Measurements from ENCODE around the gene YY1. TPM values are rescaled to one million over a fixed set of nuclear protein-coding genes. Genes with fewer than 3 reads are reported as not detected.
A peak's percentile ranks its signal among the peaks of the same experiment; 100 is the strongest.

The YY1 gene
- polyA plus RNA-seq, 3 donors from 2014 or later, result 12.9 to 23.6 (median 15.9) TPM

GRCh38 chr14:100317389-100317788 is 78.4 kb downstream of the YY1 start:
- no peak overlapping the region for H3K27ac Mint-ChIP-seq
- no peak for DNase-seq
- peaks cover 12 to 13% of the 10 kb centered on the region in 2 donors for H3K4me1 Mint-ChIP-seq
- no peaks in the 10 kb centered on the region for H3K36me3 Mint-ChIP-seq
- no peaks in the 10 kb centered on the region for H3K9me3 Mint-ChIP-seq
- peak overlapping the region; percentile 74 to 81 (median 76) for H3K4me3 Mint-ChIP-seq
- peaks cover 0 to 3% (median 3%) of the 10 kb centered on the region in 3 donors for H3K27me3 Mint-ChIP-seq (ENCODE audit: low read depth in 3 of 3)

- peak; percentile 61 to 68 (median 64) for DNase-seq
- H3K27ac Mint-ChIP-seq, result peak overlapping the region in 3 of 6 donors; percentile 30 to 73 (median 40)
- no peaks in the 10 kb centered on the region for H3K9me3 Mint-ChIP-seq
- H3K27me3 Mint-ChIP-seq (ENCODE audit: low read depth in 3 of 3), result peaks cover 0 to 5% (median 3%) of the 10 kb centered on the region in 3 donors
- H3K4me3 Mint-ChIP-seq, result peak overlapping the region; percentile 74 to 81 (median 76)
- H3K36me3 Mint-ChIP-seq, result no peaks in the 10 kb centered on the region
- peaks cover 6 to 7% of the 10 kb centered on the region in 2 donors for H3K4me1 Mint-ChIP-seq
Observed at GRCh38 chr14:100317912-100318808, 79.2 kb downstream of the YY1 start.

DNA sequence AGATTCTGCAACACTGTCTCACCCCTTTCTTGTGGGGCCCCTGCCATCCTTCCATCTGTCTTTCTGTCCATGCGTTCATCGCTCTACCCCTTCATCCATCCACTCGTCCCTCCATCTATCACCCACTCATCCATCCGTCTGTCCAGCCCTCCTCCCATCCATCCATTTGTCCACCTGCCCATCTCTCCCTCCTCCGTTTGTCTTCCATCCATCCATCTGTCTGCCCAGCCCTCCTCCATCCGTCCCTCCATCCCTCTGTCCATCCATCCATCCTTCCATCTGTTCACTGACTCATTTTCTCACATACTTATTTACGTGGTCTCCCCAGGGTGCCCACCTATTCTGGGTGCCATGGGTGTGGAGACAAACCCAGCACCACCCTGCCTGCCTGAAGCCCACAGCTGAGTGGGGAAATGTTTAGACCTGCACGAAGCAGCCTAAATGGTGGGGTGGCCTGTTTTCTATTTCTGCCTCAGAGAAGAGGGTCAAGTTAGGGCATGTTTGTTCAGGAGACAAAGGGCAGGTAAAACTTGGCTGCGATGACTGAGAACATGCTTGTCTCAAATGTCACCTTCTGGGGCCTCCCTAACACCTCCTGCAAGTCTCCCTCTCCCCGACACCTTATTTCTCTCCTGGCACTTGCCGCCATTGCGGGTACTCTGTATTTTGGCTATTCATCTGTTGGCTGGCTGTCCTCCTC is 81.4 kb downstream of the YY1 start:
- H3K27ac Mint-ChIP-seq, result peak overlapping the region in 1 of 6 donors; percentile 58
- peaks cover 0 to 5% (median 3%) of the 10 kb centered on the region in 3 donors for H3K27me3 Mint-ChIP-seq (ENCODE audit: low read depth in 3 of 3)
- H3K9me3 Mint-ChIP-seq, result no peaks in the 10 kb centered on the region
- peak overlapping the region in 2 of 5 donors; percentile 42 to 55 for H3K4me3 Mint-ChIP-seq
- H3K36me3 Mint-ChIP-seq, result no peaks in the 10 kb centered on the region
- DNase-seq, result no peak
- peaks cover 6% of the 10 kb centered on the region in 2 donors for H3K4me1 Mint-ChIP-seq

DNA sequence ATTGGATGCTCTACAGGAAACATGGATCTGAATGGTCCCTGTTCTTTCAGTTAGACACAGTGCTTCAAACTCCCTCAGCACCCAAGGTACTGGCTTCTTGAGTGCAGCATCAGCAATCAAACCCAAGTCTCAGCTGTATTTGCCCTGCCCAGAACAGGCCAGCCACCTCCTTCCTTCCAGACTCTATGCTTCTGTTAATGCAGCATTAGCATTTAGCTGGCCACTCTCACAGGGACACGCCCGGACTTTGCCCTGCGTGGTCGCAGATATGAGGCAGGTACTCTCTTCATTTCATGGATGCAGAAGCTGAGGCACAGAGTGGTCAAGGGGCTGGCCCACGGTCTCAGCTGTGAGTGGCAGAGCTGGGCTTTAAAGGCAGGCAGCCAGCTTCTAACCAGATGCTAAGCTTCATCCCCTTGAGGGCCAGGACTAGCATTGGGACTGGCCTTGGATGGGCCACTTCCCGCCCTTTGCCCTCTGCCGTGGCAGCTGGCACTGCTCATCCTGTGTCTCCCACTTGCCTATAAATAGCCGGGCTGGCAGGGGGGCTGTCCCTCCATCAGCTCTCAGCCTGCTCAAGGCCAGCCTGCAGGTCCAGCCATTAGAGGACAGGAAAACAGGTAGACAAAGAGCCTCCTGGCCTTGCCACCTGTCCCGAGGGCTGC is 82.7 kb downstream of the YY1 start:
- Mint-ChIP-seq H3K27ac (no peak overlapping the region), H3K4me3 (no peak overlapping the region), H3K27me3 (ENCODE audit: low read depth in 3 of 3) (peaks cover 0 to 4% (median 3%) of the 10 kb centered on the region in 3 donors), H3K9me3 (no peaks in the 10 kb centered on the region), H3K36me3 (no peaks in the 10 kb centered on the region), H3K4me1 (peaks cover 6% of the 10 kb centered on the region in 2 donors)
- no peak for DNase-seq

GRCh38 chr14:100322138-100322957 is 83.4 kb downstream of the YY1 start:
- Mint-ChIP-seq H3K4me1 (peaks cover 6% of the 10 kb centered on the region in 2 donors), H3K9me3 (no peaks in the 10 kb centered on the region), H3K36me3 (no peaks in the 10 kb centered on the region), H3K4me3 (no peak overlapping the region), H3K27ac (no peak overlapping the region), H3K27me3 (ENCODE audit: low read depth in 3 of 3) (peaks cover 0 to 4% (median 3%) of the 10 kb centered on the region in 3 donors)
- no peak for DNase-seq

GRCh38 chr14:100323121-100323941 is 84.4 kb downstream of the YY1 start, which contains the start of gene SLC25A47:
TSS of gene SLC25A47 (plus strand) at chr14:100323339. CDS start at chr14:100323415, 76 bp downstream.
- Mint-ChIP-seq H3K27ac (no peak within 1 kb of the TSS), H3K9me3 (no peaks in the 10 kb centered on the region), H3K27me3 (ENCODE audit: low read depth in 3 of 3) (peaks cover 0 to 4% (median 3%) of the 10 kb centered on the region in 3 donors), H3K36me3 (no peaks in the 10 kb centered on the region), H3K4me3 (no peak within 1 kb of the TSS), H3K4me1 (peaks cover 0 to 6% of the 10 kb centered on the region in 2 donors)
- no peak for DNase-seq

GRCh38 chr14:100323942-100324307 is 85.0 kb downstream of the YY1 start:
- no peak for DNase-seq
- Mint-ChIP-seq H3K27me3 (ENCODE audit: low read depth in 3 of 3) (peaks cover 0 to 4% (median 3%) of the 10 kb centered on the region in 3 donors), H3K9me3 (no peaks in the 10 kb centered on the region), H3K36me3 (no peaks in the 10 kb centered on the region), H3K27ac (no peak overlapping the region), H3K4me1 (peaks cover 0 to 6% of the 10 kb centered on the region in 2 donors), H3K4me3 (no peak overlapping the region)

DNA sequence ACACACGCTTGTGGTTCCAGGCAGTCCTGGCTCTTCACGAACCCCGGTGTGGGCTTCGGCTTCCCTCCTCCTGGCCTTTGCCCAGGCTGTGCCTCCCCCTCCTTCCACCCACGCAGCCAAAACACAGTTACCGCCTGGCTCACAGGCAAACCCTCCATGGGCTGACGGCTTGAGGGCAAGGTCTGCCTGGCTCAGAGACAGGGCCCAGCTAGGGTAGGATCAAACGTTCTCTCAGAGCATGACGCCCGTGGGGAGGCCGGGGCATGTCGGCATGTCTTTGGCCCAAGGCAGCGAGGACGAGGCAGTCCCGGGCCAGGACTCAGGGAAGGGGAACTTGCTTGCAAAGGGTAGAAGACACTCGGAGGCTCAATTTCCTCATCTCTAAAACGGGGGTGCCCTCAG is 86.3 kb downstream of the YY1 start:
- DNase-seq, result no peak
- Mint-ChIP-seq H3K27me3 (ENCODE audit: low read depth in 3 of 3) (peaks cover 0 to 4% (median 1%) of the 10 kb centered on the region in 3 donors), H3K27ac (no peak overlapping the region), H3K36me3 (no peaks in the 10 kb centered on the region), H3K4me1 (no peaks in the 10 kb centered on the region), H3K4me3 (no peak overlapping the region), H3K9me3 (no peaks in the 10 kb centered on the region)

GRCh38 chr14:100325958-100326357 is 87.0 kb downstream of the YY1 start:
- no peaks in the 10 kb centered on the region for H3K36me3 Mint-ChIP-seq
- H3K27ac Mint-ChIP-seq, result no peak overlapping the region
- no peaks in the 10 kb centered on the region for H3K9me3 Mint-ChIP-seq

DNA sequence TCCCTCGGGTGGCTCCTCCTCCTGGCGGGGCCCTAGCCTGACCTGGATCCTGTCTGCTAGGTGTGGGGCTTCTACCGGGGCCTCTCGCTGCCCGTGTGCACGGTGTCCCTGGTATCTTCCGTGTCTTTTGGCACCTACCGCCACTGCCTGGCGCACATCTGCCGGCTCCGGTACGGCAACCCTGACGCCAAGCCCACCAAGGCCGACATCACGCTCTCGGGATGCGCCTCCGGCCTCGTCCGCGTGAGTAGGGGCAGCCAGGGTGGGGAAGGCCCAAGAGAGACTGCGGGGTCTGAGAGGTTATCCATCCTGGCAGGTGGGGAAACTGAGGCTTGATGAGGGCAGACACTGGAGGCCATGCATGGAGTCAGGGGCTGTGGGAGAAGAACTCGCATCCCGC is 88.2 kb downstream of the YY1 start:
- Mint-ChIP-seq H3K27me3 (ENCODE audit: low read depth in 3 of 3) (peaks cover 0 to 4% (median 1%) of the 10 kb centered on the region in 3 donors), H3K4me3 (no peak overlapping the region), H3K27ac (no peak overlapping the region), H3K9me3 (no peaks in the 10 kb centered on the region), H3K4me1 (no peaks in the 10 kb centered on the region), H3K36me3 (no peaks in the 10 kb centered on the region)
- DNase-seq, result no peak

More at GRCh38 chr14:100325958-100326357, 87.0 kb downstream of the YY1 start:
- Mint-ChIP-seq H3K27me3 (ENCODE audit: low read depth in 3 of 3) (peaks cover 0 to 4% (median 0%) of the 10 kb centered on the region in 3 donors), H3K4me1 (no peaks in the 10 kb centered on the region), H3K4me3 (no peak overlapping the region)
- no peak for DNase-seq

- DNase-seq, result no peak
- Mint-ChIP-seq H3K27me3 (ENCODE audit: low read depth in 3 of 3) (peaks cover 0 to 1% (median 0%) of the 10 kb centered on the region in 3 donors), H3K4me1 (no peaks in the 10 kb centered on the region), H3K9me3 (no peaks in the 10 kb centered on the region), H3K4me3 (no peak overlapping the region), H3K36me3 (no peaks in the 10 kb centered on the region), H3K27ac (no peak overlapping the region)
Observed at GRCh38 chr14:100328495-100329163, 89.7 kb downstream of the YY1 start.

Data from immature natural killer cell (primary cell).